PC-3 (cell line): ENCODE measurements around the gene CELF2. TPM values are rescaled to one million over a fixed set of nuclear protein-coding genes. Genes with fewer than 3 reads are reported as not detected.

Source experiments
- ATAC-seq: fragments of 200-7000 bp; cut with Tn5 transposase; 2 replicates; pipeline ENCODE4 v1.9.1; 2020; ENCODE audit warnings: mild to moderate bottlenecking, moderate library complexity
- BruUV-seq: library from RNA; stranded (reverse); fragments of 400-500 nt; replicated peaks from 2 replicates; lab custom pipeline; 2021; lab: Mats Ljungman, UMichigan
- CTCF ChIA-PET: fragments of 300-600 bp; sonication (Branson Sonifier 250); formaldehyde crosslinking; loops from one replicate; lab custom pipeline; 2022; ENCODE audit warnings: antibody characterized with exemption; lab: Charles Lee
- POLR2A ChIA-PET: fragments of 300-600 bp; sonication (Branson Sonifier 250); formaldehyde crosslinking; loops from one replicate; lab custom pipeline; 2022; ENCODE audit warnings: antibody characterized with exemption; ENCODE audit not compliant: unreplicated experiment; lab: Charles Lee
- DNase-seq: peaks from one replicate; pipeline ENCODE4 v3.0.0-alpha.2; 2015
- H2AFZ ChIP-seq: fragments of 300-600 bp; sonication (generic); 2 replicates; pipeline ENCODE4 v1.6.0; 2016; ENCODE audit warnings: antibody characterized with exemption, low read length
- H3F3A ChIP-seq: fragments of 300-600 bp; sonication (generic); one replicate; pipeline ENCODE4 v1.6.0; 2017; ENCODE audit warnings: antibody characterized with exemption, low read length, control low read depth, mild to moderate bottlenecking; ENCODE audit not compliant: unreplicated experiment
- H3K27ac ChIP-seq: fragments of 300-600 bp; sonication (generic); 2 replicates; pipeline ENCODE4 v1.5.1; 2016; ENCODE audit warnings: mild to moderate bottlenecking, low read length
- H3K27me3 ChIP-seq: fragments of 300-600 bp; sonication (generic); 2 replicates; pipeline ENCODE4 v1.6.1; 2016; ENCODE audit warnings: low read length, mixed read lengths
- H3K36me3 ChIP-seq: fragments of 300-600 bp; sonication (generic); 2 replicates; pipeline ENCODE4 v1.6.1; 2016; ENCODE audit warnings: low read depth, mixed run types, low read length, mixed read lengths
- H3K4me1 ChIP-seq: fragments of 300-600 bp; sonication (generic); 2 replicates; pipeline ENCODE4 v1.5.1; 2016; ENCODE audit warnings: low read length; ENCODE audit not compliant: insufficient read depth
- H3K4me2 ChIP-seq: fragments of 300-600 bp; sonication (generic); 2 replicates; pipeline ENCODE4 v1.6.0; 2016; ENCODE audit warnings: low read length
- H3K4me3 ChIP-seq: fragments of 300-600 bp; sonication (generic); 2 replicates; pipeline ENCODE4 v1.5.1; 2016; ENCODE audit warnings: mild to moderate bottlenecking, low read length, mixed read lengths
- H3K79me2 ChIP-seq: fragments of 300-600 bp; sonication (generic); 2 replicates; pipeline ENCODE4 v1.6.1; 2017; ENCODE audit warnings: low read length, mixed read lengths
- H3K9ac ChIP-seq: fragments of 300-600 bp; sonication (generic); 2 replicates; pipeline ENCODE4 v1.6.0; 2016; ENCODE audit warnings: mild to moderate bottlenecking, low read length
- H3K9me2 ChIP-seq: fragments of 300-600 bp; sonication (generic); replicated peaks from 2 replicates; pipeline ENCODE4 v1.6.1; 2016; ENCODE audit warnings: mixed run types, low read length, mixed read lengths
- H3K9me3 ChIP-seq: fragments of 300-600 bp; sonication (generic); 2 replicates; pipeline ENCODE4 v1.6.1; 2016; ENCODE audit warnings: low read length, mixed read lengths
- H4K20me1 ChIP-seq: fragments of 300-600 bp; sonication (generic); 2 replicates; pipeline ENCODE4 v1.6.1; 2016; ENCODE audit warnings: low read length, mixed read lengths
- CTCF ChIP-seq: fragments of 300-600 bp; sonication (generic); conservative IDR thresholded peaks from 2 replicates; pipeline ENCODE4 v1.5.1; 2017; ENCODE audit warnings: antibody characterized with exemption, low read depth, mild to moderate bottlenecking, low read length
- EZH2 ChIP-seq: fragments of 300-600 bp; sonication (generic); IDR thresholded peaks from one replicate; pipeline ENCODE4 v1.6.1; 2017; ENCODE audit warnings: antibody characterized with exemption, mild to moderate bottlenecking, low read length; ENCODE audit not compliant: unreplicated experiment
- EZH2phosphoT487 ChIP-seq: fragments of 300-600 bp; sonication (generic); IDR thresholded peaks from 2 replicates; pipeline ENCODE4 v1.6.1; 2018; ENCODE audit warnings: mild to moderate bottlenecking, antibody characterized with exemption, low read length, borderline replicate concordance
- intact Hi-C: fragments of 100-400 bp; cut with micrococcal nuclease; formaldehyde crosslinking; loops from 2 replicates; pipeline ENCODE4 v1.9.0; 2023
- total RNA-seq: library from RNA; depleted of rRNA; stranded (reverse); fragments of >200 nt; gene quantifications from 2 replicates; pipeline ENCODE4 v1.2.3, GENCODE V29; 2014

Gene CELF2
- total RNA-seq, 1 experiment from 2014 or later = not detected

- ChIA-PET POLR2A (no interaction called here), CTCF (no interaction called here)
- Histone ChIP-seq H2AFZ (no peak overlapping the region), H4K20me1 (no peaks in the 10 kb centered on the region), H3K4me2 (no peak overlapping the region), H3F3A (no peaks in the 10 kb centered on the region), H3K36me3 (no peaks in the 10 kb centered on the region), H3K27me3 (no peaks in the 10 kb centered on the region), H3K9me3 (no peaks in the 10 kb centered on the region), H3K4me1 (no peaks in the 10 kb centered on the region), H3K9ac (no peak overlapping the region), H3K9me2 (no peaks in the 10 kb centered on the region), H3K27ac (no peak overlapping the region), H3K4me3 (no peak overlapping the region), H3K79me2 (no peaks in the 10 kb centered on the region)
- TF ChIP-seq CTCF (no peak), EZH2 (no peak), EZH2phosphoT487 (no peak)
- DNase-seq = no peak
- BruUV-seq = no TSS peak
- intact Hi-C loops = no loop called here
- ATAC-seq = no peak
Measured at GRCh38 chr10:11089272-11089671, 71.6 kb downstream of the CELF2 start.

- Histone ChIP-seq H3K9me2 (no peaks in the 10 kb centered on the region), H2AFZ (no peak overlapping the region), H3K9ac (no peak overlapping the region), H3F3A (no peaks in the 10 kb centered on the region), H4K20me1 (no peaks in the 10 kb centered on the region), H3K79me2 (no peaks in the 10 kb centered on the region), H3K4me3 (no peak overlapping the region), H3K27ac (no peak overlapping the region), H3K4me1 (no peaks in the 10 kb centered on the region), H3K4me2 (no peak overlapping the region), H3K27me3 (no peaks in the 10 kb centered on the region), H3K36me3 (no peaks in the 10 kb centered on the region), H3K9me3 (no peaks in the 10 kb centered on the region)
- TF ChIP-seq EZH2 = no peak
- no peak for TF ChIP-seq CTCF
- DNase-seq = no peak
- CTCF ChIA-PET = no interaction called here
- ATAC-seq = no peak
- BruUV-seq = no TSS peak
- intact Hi-C loops = no loop called here
- POLR2A ChIA-PET = no interaction called here
Measured at GRCh38 chr10:11091517-11092102, 73.9 kb downstream of the CELF2 start.

GRCh38 chr10:11093771-11094736 lies 76.4 kb downstream of the CELF2 start:
- Histone ChIP-seq H3K9me3 (no peaks in the 10 kb centered on the region), H3K4me3 (no peak overlapping the region), H3K4me1 (no peaks in the 10 kb centered on the region), H3K4me2 (no peak overlapping the region), H4K20me1 (no peaks in the 10 kb centered on the region), H3K79me2 (no peaks in the 10 kb centered on the region), H3K27ac (no peak overlapping the region), H3K9me2 (no peaks in the 10 kb centered on the region), H3K36me3 (no peaks in the 10 kb centered on the region), H3K9ac (no peak overlapping the region), H3F3A (no peaks in the 10 kb centered on the region), H2AFZ (no peak overlapping the region), H3K27me3 (no peaks in the 10 kb centered on the region)
- POLR2A ChIA-PET = no interaction called here
- ATAC-seq (no peak), DNase-seq (no peak)
- intact Hi-C loops = no loop called here
- no TSS peak for BruUV-seq
- TF ChIP-seq EZH2phosphoT487 = no peak
- TF ChIP-seq CTCF = no peak
- no peak for TF ChIP-seq EZH2
- CTCF ChIA-PET = no interaction called here
